Middle frontal gyrus (tissue), 1 donor: ENCODE measurements around the gene LOXL4.

Experiments used
- DNase-seq: peaks from one replicate; pipeline ENCODE4 v3.0.0-alpha.2; 2015; ENCODE audit warnings: low spot score; ENCODE audit errors: extremely low spot score

Gene LOXL4

DNA sequence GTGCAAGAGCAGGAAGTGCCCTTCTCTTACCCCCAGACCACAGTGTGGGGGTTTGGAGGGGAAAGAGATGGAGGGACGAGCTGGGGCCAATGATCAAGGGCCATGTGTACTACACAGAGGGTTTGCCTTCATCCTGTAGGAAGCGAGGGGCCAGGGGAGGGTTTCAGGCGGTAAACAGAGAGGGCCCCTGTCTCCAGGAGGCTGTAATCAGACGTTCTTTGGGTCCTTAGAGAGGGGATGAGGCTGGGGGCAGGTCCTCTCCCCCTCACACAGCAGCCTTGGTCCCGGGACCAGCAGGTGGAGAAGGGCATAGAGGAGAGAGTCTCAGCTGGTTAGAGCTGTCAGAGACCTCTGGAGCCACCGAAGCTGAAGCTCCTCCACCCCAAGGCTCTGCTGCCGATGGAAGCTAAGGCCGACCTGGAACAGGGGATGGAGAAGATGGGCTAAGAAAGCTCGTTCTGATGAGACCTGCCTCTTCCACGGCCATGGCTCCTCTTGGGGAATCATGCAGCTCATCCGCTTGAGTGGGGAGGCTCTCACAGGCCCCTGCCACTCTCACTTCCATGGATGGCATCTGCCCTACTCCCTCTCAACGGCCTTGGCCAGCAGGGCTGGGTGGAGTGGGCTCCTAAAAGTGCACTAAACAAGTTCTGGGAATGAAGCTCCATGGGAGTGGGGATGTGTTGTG is 3.5 kb downstream of the LOXL4 start:
- no peak for DNase-seq

DNA sequence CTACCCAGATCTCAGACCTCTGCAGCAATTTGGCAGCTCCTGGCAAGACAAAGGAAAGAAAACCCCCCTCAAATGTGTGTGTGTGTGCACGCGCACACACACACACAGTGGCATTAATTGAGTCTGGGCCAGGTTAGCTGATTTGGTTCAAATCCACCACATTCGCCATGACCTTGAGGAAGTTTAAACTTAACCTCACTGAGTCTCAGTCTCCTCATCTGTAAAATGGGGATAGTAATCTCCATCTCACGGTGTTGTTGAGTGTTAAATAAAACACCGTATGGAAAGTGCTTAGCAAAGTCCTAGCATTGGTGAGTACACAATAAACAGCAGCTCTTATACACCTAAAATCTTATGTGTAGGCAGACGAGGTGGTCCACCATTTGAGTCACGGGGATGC is 4.9 kb downstream of the LOXL4 start:
- no peak for DNase-seq

DNA sequence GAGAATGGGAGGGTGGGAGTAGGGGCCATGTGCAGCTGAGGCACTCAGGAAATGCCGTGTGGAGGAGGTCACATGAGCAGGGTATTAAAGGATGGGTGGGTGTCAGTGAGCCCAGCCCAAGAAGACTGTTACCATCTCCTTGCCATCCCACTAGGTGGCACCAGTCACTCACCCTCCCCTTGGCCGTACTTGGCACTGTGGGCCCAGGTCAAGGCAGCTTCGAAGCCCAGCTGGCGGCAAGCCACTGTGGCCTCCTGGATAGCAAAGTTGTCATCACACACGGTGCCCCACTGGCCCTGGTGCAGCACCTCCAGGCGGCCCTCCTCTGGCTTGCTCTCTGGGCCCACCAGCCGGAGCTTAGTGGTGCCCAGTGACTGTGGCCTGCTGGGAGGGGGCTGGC is 5.4 kb downstream of the LOXL4 start:
- DNase-seq, result no peak

DNA sequence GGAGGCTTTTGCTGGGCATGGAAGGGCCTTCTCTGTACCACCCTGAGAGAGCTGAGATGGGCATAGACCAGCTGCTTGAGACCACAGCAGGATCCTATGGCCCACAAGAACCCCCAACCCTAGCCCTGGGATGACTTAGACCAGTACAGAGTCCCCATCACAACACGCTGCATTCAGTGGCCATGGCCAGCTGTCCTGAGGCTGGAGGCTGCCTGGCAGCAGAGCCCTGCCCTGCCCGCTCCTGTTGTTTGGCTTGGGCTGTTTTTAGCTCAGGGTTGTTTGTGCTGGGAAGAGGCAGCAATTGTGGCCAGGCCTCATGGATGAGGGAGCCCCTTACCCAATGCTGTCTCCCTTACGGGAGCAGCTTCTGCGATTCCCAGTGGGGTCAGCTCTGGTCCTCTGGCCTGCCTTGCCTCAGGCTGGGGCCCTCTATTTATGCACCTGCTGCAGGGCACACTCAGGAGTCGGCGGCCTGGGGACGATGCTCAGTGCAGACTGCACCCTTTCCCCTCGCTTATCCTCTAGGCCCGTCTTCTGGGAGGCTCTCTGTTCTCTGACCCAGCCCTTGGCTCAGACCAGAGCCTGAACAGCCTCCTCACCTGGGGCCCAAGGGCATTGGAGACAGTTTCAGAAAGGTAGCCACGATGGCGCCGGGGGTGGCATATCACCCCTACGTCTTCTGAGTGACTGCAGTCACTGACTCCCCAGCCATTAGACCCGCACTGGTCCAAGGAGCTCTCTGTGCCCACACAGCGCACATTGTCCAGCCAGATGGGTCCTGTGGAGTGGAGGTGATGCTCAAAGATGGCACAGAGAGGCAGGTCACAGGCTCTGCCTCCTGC is 6.3 kb downstream of the LOXL4 start:
- no peak for DNase-seq

DNA sequence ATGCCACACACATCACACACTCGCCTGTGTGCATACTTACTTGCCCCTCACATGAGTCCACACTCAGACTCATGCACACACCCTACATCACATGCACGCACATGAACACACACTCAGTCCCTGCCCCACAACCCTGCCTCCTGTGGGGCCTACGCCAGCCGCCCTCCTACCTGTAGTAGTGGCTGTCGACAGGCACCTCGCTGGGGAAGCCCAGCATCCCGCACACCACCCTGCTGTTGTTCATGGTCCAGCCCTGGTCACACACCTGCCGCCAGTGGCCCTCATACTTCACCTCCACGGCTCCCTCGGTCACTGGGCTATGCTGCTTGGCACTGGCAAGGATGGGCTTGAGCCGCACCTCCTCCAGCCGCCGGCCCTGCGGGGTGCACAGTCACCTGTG is 7.2 kb downstream of the LOXL4 start:
- DNase-seq, result no peak

DNA sequence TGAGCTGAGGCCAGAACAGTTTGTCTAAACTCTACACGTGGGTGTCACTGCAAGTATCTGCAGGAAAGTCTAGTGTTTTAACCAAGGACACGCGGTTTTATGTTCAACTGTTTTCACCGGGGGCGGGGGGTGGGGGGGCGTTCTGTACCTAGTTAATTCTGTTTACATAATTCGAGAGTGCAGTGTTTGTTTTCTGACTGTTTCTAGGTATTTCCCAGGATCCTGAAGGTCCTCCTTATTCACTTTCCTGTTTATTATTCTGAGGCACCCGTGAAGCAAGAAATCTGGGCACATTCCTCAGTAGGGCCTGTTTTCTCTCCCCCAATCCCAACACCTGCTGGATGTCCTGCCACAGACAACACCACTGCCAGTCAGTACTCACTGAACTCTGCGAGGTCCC is 7.6 kb downstream of the LOXL4 start:
- DNase-seq, result no peak

DNA sequence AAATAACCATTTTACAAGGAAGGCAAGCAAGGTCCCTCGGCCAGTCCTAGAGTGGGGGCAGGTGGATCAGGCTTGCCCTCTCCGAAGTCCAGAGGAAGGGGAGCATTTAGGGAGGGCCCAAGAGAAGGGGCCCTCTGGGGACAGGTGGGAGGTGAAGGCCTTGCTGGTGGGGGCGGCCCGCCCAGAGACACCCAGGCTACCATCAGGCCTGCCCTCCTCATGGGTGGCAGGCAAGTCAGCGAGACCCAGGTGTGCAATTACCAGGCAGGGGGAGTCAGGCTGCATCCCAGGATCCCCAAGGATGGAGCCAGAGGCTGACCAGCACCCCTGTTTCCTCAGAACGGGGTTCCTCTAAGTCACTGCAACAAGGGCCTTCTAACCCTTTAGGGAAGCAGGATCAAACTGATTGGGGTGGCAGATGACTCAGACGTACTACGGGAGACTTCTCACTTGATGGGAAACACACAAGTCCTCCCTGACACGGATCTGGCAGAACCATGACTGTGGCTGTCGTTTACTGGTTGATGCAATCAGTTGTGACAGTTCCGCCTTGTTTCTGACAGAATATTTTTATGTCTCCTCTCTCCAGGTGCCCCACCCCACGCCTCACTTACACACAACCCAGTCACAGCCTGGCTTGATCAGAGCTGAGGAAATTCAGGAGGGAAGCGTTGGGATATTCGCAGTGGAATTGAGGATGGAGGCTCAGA is 8.2 kb downstream of the LOXL4 start:
- DNase-seq, result no peak

DNA sequence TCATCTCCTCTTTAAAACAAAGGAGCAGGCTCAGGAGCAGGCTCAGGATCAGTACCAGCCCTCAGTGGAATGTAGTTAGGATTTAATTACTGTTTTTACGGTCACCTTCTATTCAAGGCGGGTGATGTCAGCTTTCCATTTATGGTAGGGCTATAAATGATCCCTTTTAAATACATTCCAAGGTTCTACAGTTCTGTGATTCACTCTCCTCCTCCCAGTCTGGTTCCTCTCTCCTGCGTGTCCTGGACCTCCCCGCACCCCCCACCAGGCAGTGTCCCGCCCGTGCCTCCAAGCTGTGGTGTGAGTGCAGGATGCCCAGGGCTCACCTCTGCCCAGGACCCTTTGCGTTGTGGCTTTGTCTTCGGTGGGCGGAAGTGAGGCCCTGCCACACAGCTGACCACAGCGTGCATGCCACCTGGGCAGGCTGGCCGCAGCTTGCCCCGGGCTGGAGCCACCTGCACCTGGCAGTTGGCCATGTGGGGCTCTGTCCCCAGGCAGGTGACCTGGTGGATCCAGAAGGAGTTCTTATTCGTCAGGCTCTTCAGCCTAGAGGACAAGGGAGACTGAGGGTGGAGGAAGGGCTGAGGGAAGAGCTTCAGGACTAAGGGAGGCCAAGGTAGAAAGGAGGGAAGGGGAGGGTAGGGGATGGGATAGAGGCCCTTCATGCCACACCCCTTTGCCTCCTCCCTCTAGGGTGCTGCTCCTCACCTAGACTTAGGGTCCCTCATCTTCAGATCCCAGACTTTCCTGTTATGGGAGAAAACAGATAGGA is 9.1 kb downstream of the LOXL4 start:
- no peak for DNase-seq

DNA sequence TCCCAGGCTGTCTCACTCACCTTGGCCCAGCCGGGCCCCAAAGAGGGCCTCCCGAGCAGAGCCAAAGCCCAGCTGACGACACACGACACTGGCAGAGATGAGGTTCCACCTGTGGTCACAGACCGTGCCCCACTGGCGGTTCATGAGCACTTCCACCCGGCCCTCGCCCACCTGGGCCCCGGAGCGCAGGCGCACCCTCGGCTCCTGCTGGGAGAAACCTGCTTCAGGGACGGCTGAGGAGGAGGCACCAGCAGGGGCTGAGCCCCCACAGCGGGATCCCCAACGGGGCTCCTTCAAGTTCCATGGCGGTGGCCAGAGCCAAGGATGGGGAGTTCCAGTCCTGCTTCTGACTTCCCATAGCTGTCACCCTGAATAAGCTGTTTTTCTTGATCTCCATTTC is 10.0 kb downstream of the LOXL4 start:
- DNase-seq, result no peak

DNA sequence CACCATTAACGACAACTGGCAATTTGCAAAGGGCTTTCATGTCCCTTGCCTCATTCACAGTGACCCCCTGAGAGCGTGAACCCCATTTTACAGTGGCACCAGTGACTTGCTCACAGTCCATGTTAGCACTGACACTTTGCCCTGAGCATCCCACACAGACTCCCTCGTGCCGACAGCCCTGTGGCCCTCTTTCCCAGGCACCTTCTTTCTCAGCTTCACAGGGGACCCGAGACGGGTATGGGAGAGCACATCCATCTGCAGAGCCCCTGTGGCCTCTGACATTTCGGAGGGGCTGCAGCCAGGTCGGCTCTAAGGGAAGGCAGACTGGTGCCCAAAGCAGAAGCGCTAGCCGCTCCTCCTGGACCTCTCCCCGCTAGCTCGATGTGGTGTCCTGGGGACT is 10.8 kb downstream of the LOXL4 start:
- DNase-seq, result no peak

DNA sequence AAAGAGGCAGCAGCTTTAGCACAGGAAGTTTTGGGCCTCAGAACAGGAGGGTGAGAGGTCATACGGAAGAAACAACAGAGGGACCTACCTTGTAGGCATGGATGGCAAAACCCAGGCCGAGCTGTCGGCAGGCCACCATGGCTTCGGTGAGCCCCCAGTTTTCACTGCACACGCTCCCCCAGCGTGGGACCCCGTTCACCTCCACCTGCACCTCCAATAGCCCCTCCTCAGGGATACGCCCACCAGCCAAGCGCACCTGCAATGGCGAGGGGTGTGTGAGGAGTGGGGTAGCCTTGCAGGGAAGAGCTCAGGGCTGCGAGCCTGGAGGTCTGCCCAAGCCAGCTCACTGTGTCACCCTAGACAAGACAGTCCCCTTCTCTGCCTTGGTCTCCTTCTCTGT is 11.3 kb downstream of the LOXL4 start:
- DNase-seq, result no peak

DNA sequence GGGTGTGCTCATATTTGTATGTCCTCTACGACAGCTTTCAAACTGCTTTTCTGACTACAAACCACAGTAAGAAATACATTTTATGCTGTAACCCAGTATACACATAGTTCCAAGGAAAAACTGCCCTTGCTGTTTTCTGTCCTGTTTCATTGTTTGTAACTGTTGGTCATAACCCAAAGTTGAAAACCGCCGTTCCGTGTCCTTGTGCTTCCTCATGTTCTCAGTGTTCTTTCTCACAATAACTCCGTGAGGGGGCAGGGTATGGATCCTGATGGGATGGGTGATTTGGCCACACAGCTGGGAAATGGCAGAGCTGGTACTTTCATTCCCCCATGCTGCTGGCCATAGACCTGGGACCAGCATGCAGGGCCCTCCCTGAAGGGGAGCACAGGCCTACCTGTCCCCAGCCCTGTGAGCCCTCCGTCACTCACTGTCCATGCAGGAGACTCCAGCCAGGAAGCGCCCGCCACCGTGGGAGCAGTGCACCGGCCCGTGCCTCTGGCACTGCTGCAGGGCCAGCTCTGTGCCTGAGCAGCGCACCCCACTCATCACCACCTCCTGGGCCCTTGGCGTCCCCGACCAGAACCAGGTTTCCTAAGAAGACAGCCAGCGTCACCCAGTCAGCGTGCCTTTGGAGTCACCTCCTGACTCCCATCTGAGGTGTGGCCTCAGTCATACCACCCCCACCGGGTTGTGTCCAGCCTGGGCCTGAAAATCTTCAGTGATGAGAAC is 12.7 kb downstream of the LOXL4 start:
- DNase-seq, result no peak

DNA sequence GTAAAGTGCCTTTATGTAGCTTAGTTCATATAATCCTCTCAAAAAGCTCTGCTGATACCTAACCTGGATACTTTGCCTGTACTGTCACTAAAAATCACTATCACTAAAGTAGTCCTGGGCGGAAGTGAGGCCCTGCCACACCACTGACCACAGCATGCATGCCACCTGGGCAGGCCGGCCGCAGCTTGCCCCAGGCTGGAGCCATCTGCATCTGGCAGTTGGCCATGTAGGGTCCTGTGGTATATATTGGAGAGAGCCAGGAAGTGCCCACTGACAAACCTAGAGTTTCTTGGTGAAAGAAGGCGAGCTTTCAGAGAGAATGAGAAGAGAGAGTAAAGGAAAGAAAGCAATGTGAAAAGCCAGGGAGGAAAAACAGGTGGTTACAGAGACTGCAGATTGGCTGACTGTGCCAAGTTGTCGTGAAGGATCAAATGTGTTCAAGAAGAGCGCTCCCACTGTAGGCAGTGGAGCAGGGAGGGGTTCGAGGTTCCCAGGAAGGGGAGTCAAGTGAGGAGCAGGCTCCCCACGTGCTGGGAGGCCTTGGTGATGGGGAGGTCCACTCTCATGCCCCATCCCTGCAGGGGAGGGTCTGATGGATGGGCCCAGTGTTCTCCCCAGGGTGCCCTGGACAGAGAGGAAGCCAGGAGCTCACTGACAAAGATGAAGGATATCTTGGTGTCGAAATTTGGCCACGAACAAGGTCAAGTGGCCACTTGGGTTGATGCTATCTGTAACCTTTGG is 13.6 kb downstream of the LOXL4 start:
- DNase-seq, result no peak

DNA sequence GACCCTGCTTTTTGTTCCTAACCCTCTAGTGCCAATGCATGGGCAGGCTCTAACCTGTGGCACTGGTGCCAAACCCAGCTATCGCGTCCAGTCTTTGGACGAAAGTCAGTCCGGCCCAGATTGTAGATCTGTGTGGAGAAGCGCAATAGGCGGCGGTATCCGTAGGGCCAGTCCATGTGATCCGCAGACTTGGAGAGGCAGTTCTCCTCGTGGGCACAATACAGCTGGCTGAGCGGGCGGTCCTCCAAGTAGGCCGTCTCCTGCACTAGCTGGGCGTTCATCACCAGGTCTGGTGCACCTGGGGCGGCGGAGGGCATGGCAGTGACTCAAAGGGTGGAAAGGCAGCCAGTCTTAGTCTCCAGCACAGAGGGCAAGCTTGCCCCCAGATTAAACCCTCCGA is 14.5 kb downstream of the LOXL4 start:
- DNase-seq, result no peak

DNA sequence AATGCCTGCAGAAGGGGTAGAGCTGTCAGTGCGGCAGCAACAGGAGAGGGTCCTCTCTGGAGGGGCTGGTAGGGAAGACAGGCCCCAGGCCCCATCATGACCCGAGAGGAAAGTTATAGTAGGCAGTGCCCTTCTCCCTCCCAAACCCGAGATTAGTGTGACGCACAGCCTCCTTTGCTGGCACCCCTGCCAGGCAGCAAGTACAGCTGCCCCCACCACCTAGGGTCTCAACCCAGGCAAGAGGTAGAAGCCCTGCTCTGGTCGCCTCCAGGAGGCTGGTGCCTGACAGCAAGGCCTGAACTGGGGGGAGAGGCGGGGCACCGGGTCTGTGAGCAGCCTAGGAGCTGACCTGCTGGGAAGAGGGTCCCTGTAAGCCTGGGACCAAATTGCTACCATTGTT is 15.5 kb downstream of the LOXL4 start:
- no peak for DNase-seq

DNA sequence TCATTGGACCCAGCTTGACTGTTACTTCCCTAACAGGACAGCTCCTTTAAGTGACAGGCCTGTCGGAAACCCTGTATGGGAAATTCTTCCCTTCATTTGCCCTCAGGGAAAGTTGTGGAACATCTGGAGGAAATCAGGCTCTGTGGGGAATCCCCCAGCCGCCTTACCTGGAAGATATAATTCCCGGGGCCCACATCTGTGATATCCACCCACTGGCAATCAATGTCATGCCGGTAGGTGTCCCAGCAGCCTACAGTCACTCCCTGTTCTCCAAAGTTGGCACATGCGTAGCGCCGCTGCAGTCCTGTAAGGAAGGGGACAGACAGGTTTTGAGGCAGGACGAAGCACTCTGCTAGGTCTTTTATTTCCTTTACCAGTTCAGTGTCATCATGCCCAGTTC is 16.6 kb downstream of the LOXL4 start:
- DNase-seq, result no peak

DNA sequence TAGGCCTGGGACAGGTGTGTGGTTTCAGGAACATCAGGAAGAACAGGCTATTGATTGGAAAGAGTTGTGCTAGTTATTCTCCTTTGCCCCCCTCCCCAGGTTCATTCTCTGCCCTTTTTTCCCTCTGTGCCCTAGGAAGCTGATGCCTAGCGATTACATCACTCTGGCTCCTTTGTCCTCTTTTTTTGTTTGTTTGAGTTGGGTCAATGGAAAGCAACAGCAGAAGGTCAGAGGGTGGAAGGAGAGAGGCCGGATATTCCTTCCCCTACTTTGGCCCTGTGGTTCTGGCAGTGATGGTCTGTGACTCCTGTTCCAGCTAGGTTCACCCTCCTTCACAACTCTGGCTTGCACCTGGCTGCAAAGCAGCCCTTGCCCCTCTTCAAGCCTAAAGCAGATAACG is 18.9 kb downstream of the LOXL4 start:
- DNase-seq, result no peak

DNA sequence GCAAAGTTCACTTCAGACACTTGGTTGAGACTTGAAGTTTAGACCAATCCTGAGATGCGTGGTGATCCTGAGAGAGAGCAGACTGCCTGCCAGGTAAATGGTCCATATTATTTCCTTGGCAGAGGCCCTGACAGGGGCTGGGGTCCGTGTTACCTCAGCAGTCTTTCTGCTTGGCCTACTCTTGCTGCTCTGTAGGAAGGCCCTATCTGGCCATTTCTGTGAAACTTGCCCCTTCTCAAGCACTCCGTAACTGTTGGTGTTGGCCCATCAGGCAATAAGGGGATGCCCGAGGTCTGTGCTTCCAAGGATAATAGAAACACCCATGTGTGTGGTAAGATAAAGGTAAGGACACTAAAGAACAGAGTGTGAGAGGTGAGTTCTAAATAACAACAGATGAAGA is 20.0 kb downstream of the LOXL4 start:
- no peak for DNase-seq

DNA sequence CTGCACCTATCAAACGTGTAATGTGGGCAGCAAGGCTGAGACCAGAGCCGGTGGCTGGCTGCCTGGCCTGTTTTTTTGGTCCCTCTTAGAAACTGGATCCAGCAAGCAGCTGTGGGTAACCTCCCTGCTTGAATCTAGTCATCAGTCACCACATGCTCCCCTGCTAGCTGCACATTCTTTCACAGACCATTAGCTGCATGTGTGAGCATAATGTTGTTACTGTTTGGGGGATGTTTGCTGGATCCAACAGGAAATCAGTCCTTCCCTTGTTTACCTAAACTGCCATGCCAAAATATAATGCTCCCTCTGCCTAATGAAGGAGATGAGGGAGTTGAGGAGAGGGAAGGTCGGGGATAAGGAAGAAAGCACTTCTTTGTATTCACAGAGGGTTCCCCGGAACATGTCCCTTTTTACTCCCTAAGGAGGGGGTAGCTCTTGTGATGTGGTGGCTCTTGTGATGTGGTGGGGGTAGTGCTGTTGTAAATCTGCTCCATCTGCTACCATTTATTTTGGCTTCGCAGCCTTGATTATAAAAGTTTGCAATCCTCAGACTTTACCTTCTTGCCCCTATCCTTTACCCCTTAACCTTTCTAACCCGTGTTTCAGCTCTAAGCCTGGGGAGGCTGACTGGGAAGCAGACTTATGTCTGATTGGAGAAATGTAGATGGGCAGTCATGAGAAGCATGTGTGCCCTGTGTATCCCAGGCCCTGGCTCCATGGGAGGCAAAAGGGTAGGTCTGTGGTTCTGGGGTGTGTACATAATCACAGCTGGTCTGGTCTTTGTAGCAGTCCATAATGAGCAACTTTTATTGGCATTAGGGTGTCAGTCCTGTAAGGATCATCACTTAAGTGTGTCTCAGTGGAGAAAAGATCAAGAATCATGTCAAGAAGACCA is 20.8 kb downstream of the LOXL4 start:
- DNase-seq, result no peak
